ENCODE measurements around the gene NEK2. TPM values are rescaled to one million over a fixed set of nuclear protein-coding genes. Genes with fewer than 3 reads are reported as not detected.
A peak's percentile ranks its signal among the peaks of the same experiment; 100 is the strongest.
"Not testable (repeated sequence)": the region's sequence is repeated elsewhere in the genome, so short reads cannot be mapped to it uniquely, and the experiment has no call there.

NEK2 gene
- total RNA-seq, 3 donors from 2014 or later = 1.8 TPM; not detected in 2

DNA sequence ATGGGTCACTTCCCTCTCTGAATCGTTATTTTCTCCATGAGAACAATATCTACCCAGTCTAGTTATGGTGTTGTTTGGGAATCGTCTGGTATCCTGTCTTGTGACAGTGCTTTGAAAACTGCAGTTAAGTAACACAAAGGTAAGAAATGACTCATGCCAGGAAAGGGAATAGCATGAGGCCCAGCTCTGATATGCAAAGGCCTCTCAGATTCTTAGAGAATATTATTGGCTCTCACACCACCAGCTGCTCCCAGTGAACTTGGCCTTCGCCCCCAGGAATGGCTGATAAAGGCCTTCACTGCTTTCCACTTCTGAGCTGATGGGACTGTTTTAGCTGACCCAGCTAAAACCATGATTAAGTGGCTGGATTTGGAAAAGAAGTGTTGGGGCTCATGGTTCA lies 27.1 kb downstream of the NEK2 start:
- Histone ChIP-seq H3K27me3 (no peaks in the 10 kb centered on the region), H3K36me3 (no peaks in the 10 kb centered on the region), H3K4me1 (no peaks in the 10 kb centered on the region), H3K27ac (no peak overlapping the region), H3K4me3 (no peak overlapping the region), H3K9me3 (no peaks in the 10 kb centered on the region)
- TF ChIP-seq, protein P1, sequence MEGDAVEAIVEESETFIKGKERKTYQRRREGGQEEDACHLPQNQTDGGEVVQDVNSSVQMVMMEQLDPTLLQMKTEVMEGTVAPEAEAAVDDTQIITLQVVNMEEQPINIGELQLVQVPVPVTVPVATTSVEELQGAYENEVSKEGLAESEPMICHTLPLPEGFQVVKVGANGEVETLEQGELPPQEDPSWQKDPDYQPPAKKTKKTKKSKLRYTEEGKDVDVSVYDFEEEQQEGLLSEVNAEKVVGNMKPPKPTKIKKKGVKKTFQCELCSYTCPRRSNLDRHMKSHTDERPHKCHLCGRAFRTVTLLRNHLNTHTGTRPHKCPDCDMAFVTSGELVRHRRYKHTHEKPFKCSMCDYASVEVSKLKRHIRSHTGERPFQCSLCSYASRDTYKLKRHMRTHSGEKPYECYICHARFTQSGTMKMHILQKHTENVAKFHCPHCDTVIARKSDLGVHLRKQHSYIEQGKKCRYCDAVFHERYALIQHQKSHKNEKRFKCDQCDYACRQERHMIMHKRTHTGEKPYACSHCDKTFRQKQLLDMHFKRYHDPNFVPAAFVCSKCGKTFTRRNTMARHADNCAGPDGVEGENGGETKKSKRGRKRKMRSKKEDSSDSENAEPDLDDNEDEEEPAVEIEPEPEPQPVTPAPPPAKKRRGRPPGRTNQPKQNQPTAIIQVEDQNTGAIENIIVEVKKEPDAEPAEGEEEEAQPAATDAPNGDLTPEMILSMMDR (IDR thresholded peaks at IDR 0.05) = no peak
- no peak for TF ChIP-seq POLR2AphosphoS5 (IDR thresholded peaks at IDR 0.05)
- TF ChIP-seq POLR2A (IDR thresholded peaks at IDR 0.05) = no peak
- DNase-seq (ENCODE audit: low spot score in 2 of 2) = no peak
- intact Hi-C loops (cut with DNase I; ENCODE audit: low total_unique reads) = no loop called here

DNA sequence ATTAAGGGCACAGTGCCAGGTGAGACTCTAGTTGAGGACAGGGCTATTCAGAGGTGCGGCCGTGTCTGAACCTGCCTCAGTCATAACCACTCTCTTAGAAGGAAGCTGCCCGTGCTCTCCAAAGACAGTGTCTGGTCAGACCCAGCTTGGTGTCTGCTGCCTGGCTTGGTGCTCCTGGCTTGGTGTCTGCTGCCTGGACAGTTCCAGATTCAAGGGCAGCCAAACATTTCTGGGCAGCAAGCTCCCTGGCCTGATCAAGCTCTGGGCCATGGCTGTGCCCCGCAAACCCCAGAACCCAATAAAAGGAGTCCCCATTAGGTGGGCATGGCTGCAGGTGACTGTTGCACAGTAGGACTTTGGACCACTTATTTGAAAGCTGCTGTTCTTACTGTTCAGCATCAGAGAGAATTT lies 27.7 kb downstream of the NEK2 start:
- Histone ChIP-seq H3K9me3 (no peaks in the 10 kb centered on the region), H3K4me3 (no peak overlapping the region), H3K27me3 (no peaks in the 10 kb centered on the region), H3K4me1 (no peaks in the 10 kb centered on the region), H3K36me3 (no peaks in the 10 kb centered on the region), H3K27ac (peak overlapping the region in 1 of 2 donors; percentile 41)
- intact Hi-C loops (cut with DNase I; ENCODE audit: low total_unique reads) = no loop called here
- DNase-seq (ENCODE audit: low spot score in 2 of 2) = no peak
- TF ChIP-seq POLR2AphosphoS5 (IDR thresholded peaks at IDR 0.05) (no peak), POLR2A (IDR thresholded peaks at IDR 0.05) (no peak)
- TF ChIP-seq, protein P1 (IDR thresholded peaks at IDR 0.05) = no peak

DNA sequence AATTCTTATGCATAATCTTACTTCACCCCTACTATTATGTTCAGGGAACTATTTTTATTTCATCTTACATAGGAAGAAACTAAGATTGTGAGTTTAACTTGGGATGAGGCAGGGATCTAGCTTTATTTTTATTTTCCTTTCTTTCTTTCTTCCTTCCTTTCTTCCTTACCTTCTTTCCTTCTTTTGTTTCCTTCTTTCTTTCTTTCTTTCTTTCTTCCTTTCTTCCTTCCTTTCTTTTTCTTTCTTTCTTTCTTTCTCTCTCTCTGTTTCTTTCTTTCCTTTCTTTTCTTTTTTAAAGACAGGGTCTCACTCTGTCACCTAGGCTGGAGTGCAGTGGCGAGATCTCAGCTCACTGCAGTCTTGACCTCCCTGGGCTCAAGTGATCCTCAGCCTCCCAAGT lies 28.9 kb downstream of the NEK2 start:
- Histone ChIP-seq H3K4me1 (no peaks in the 10 kb centered on the region), H3K27me3 (no peaks in the 10 kb centered on the region), H3K27ac (no peak overlapping the region), H3K4me3 (no peak overlapping the region), H3K9me3 (no peaks in the 10 kb centered on the region), H3K36me3 (no peaks in the 10 kb centered on the region)
- TF ChIP-seq, protein P1 (IDR thresholded peaks at IDR 0.05) = no peak
- TF ChIP-seq POLR2A (IDR thresholded peaks at IDR 0.05) = no peak
- no peak for TF ChIP-seq POLR2AphosphoS5 (IDR thresholded peaks at IDR 0.05)
- DNase-seq (ENCODE audit: low spot score in 2 of 2) = no peak
- intact Hi-C loops (cut with DNase I; ENCODE audit: low total_unique reads) = no loop called here

DNA sequence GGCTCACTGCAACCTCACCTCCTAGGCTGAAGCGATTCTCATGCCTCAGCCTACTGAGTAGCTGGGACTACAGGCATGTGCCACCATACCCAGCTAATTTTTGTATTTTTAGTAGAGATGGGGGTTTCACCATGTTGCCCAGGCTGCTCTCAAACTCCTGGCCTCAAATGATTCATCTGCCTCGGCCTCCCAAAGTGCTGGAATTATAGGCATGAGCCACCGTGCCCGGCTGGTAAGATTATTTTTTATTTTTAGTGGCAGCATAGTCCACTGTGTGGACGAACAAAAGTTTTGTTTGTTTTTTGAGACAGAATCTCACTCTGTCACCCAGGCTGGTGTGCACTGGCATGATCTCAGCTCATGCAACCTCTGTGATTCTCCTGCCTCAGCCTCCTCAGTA lies 29.8 kb downstream of the NEK2 start:
- H3K9me3 ChIP-seq; H3K27me3 ChIP-seq; H3K27ac ChIP-seq; H3K4me3 ChIP-seq; H3K36me3 ChIP-seq; DNase-seq (ENCODE audit: low spot score in 2 of 2); H3K4me1 ChIP-seq; intact Hi-C loops (cut with DNase I; ENCODE audit: low total_unique reads): not testable (repeated sequence)

DNA sequence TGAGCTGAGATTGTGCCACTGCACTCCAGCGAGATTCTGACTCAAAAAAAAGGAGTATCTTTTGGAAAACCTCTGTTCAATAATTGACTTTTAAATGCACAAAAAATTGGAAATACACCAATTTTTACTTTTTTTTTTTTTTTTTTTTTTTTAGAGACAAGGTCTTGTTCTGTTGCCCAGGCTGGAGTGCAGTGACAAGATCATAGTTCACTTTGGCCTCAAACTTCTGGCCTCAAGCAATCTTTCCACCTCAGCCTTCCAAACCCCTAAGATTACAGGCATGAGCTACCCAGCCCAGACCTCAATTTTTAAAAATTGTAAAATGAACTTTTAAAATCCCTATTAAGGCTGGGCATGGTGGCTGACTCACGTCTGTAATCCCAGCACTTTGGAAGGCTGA lies 30.8 kb downstream of the NEK2 start:
- H3K9me3 ChIP-seq = no peaks in the 10 kb centered on the region
- H3K36me3 ChIP-seq = no peaks in the 10 kb centered on the region
- H3K4me3 ChIP-seq = no peak overlapping the region
- H3K27me3 ChIP-seq = no peaks in the 10 kb centered on the region
- no peak overlapping the region for H3K27ac ChIP-seq
- no peaks in the 10 kb centered on the region for H3K4me1 ChIP-seq
- DNase-seq (ENCODE audit: low spot score in 2 of 2) = no peak
- TF ChIP-seq POLR2A (IDR thresholded peaks at IDR 0.05) (no peak), POLR2AphosphoS5 (IDR thresholded peaks at IDR 0.05) (no peak)
- TF ChIP-seq, protein P1 (IDR thresholded peaks at IDR 0.05) = no peak
- intact Hi-C loops (cut with DNase I; ENCODE audit: low total_unique reads) = no loop called here

Measured in breast epithelium (tissue), 4 donors.